ENCODE measurements around the gene FBXW7.

- no peak for TF ChIP-seq POLR2A (IDR thresholded peaks at IDR 0.05; ENCODE audit: borderline replicate concordance, extremely low read depth, insufficient read depth, insufficient read length)
- TF ChIP-seq, protein P1, sequence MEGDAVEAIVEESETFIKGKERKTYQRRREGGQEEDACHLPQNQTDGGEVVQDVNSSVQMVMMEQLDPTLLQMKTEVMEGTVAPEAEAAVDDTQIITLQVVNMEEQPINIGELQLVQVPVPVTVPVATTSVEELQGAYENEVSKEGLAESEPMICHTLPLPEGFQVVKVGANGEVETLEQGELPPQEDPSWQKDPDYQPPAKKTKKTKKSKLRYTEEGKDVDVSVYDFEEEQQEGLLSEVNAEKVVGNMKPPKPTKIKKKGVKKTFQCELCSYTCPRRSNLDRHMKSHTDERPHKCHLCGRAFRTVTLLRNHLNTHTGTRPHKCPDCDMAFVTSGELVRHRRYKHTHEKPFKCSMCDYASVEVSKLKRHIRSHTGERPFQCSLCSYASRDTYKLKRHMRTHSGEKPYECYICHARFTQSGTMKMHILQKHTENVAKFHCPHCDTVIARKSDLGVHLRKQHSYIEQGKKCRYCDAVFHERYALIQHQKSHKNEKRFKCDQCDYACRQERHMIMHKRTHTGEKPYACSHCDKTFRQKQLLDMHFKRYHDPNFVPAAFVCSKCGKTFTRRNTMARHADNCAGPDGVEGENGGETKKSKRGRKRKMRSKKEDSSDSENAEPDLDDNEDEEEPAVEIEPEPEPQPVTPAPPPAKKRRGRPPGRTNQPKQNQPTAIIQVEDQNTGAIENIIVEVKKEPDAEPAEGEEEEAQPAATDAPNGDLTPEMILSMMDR (IDR thresholded peaks at IDR 0.05 in 2 of 3, conservative IDR thresholded peaks at IDR 0.05 in 1 of 3; ENCODE audit: borderline replicate concordance in 1 of 3, insufficient read depth in 1 of 3, low read depth in 2 of 3, low read length in 2 of 3): peak in 1 of 3 experiments; percentile 10; a peak in 1 of 6 replicates
- no peak for TF ChIP-seq CBX3 (IDR thresholded peaks at IDR 0.05; ENCODE audit: low read depth)
- no peak for TF ChIP-seq YY1 (IDR thresholded peaks at IDR 0.05; ENCODE audit: extremely low read depth, insufficient replicate concordance, low read depth, low read length)
- TF ChIP-seq POLR2AphosphoS5 (IDR thresholded peaks at IDR 0.05; ENCODE audit: low read depth, low read length): no peak
- no peak for TF ChIP-seq EZH2phosphoT487 (IDR thresholded peaks at IDR 0.05; ENCODE audit: borderline replicate concordance)
- TF ChIP-seq SRF (IDR thresholded peaks at IDR 0.05; ENCODE audit: low read depth): no peak
Observed at GRCh38 chr4:152460488-152460887, 75.4 kb downstream of the FBXW7 start.

Data from HCT116 (cell line).